A549 treated with RU486 at 1 μM for 4 hours (cell line): Measurements from ENCODE around the gene DBI. TPM values are rescaled to one million over a fixed set of nuclear protein-coding genes. Genes with fewer than 3 reads are reported as not detected.

Experiments used
- total RNA-seq: library from RNA; stranded (reverse); fragments of 200-300 nt; extraction: Qiagen RNA extraction; gene quantifications from 5 replicates; pipeline ENCODE4 v1.2.3, GENCODE V29; 2022; ENCODE audit warnings: low read depth

DBI gene
- 398 to 558 TPM (median 406 TPM) in 5 replicates for total RNA-seq

DNA sequence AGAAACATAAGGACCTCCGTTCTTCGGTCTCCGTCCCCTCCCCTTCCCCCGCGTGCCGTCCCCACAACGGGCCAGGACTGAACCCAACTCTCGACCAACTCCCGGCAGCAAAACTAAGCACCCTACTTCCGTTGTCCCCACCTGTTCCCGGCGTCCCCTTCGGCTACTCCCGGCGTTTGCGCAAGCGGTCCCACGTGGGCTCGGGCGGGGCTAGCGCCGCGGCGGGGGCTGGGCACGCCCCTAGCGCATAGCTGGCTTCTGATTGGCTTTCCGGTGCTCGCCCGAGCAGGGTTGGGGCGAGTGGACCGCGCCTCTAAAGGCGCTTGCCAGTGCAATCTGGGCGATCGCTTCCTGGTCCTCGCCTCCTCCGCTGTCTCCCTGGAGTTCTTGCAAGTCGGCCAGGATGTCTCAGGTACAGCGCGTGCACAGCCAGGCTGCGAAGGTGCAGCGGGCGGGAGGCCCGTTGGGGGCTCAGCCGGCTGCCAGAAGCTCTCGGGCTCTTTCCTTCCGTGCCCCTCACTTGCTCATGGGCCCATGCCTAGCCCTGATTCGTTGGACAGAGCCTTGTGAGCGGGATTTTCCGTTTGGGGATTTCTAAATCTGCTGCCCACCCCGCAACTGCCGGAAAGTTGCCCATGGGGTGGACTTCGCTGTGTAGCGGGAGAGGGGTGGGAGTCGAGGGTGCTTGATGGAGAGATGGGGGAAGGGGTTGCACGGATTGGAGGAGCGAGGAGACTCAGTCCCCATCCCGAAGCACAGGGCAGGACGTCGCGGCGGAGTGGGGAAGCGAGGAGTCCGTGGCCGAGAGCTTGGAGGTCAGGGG is at the start of gene DBI, which contains the start of gene C2orf76:
Gene DBI, plus strand, starts transcription at position 329 of the 823 bp plus-strand sequence. Its CDS starts 75 bp downstream, at position 404.
Gene C2orf76, minus strand, starts transcription at position 186 of the 823 bp plus-strand sequence. CDS start 26,875 bp downstream, outside the sequence.

Other genes starting within 250 kb of the DBI start
- 0.07 to 0.15 TPM (median 0.11 TPM) in 4 of 5 replicates, not detected in the other for gene C1QL2, start 208.2 kb upstream of the DBI start, total RNA-seq
- 34.1 to 46.9 TPM (median 41.3 TPM) in 5 replicates for gene STEAP3, start 143.1 kb upstream of the DBI start, total RNA-seq
- gene C2orf76, start 143 bp upstream of the DBI start, total RNA-seq = 8.7 to 15.4 TPM (median 12.9 TPM) in 5 replicates
- gene TMEM37, start 64.9 kb downstream of the DBI start, total RNA-seq = 1.5 to 2.7 TPM (median 2.2 TPM) in 5 replicates
- gene SCTR, start 157.5 kb downstream of the DBI start, total RNA-seq = not detected in 5 replicates
- 0.19 to 0.72 TPM (median 0.32 TPM) in 4 of 5 replicates, not detected in the other for gene CFAP221, start 177.5 kb downstream of the DBI start, total RNA-seq